Fibroblast of the aortic adventitia (primary cell): ENCODE data around the gene S100A1. TPM values are rescaled to one million over a fixed set of nuclear protein-coding genes. Genes with fewer than 3 reads are reported as not detected.
"Not testable (repeated sequence)": the region's sequence is repeated elsewhere in the genome, so short reads cannot be mapped to it uniquely, and the experiment has no call there.

Experiments
- DNase-seq: peaks from one replicate; pipeline ENCODE4 v3.0.0-alpha.2; 2010; ENCODE audit warnings: low read depth
- H3K4me3 ChIP-seq: 2 replicates; pipeline ENCODE4 v1.5.1; 2011; ENCODE audit warnings: low read depth, mild to moderate bottlenecking, control low read depth, low read length, moderate library complexity
- total RNA-seq: library from RNA; depleted of rRNA; stranded (reverse); fragments of >200 nt; gene quantifications from 2 replicates; pipeline ENCODE4 v1.2.3, GENCODE V29; 2012; ENCODE audit warnings: low replicate concordance
- TF ChIP-seq, protein P1 (sequence below): IDR thresholded peaks from 2 replicates; pipeline ENCODE4 v1.5.1; 2011; ENCODE audit warnings: mild to moderate bottlenecking, low read length, control low read depth, inconsistent platforms; ENCODE audit not compliant: insufficient read depth

Gene S100A1
- 0.54 and 2.9 TPM in 2 replicates for total RNA-seq

DNA sequence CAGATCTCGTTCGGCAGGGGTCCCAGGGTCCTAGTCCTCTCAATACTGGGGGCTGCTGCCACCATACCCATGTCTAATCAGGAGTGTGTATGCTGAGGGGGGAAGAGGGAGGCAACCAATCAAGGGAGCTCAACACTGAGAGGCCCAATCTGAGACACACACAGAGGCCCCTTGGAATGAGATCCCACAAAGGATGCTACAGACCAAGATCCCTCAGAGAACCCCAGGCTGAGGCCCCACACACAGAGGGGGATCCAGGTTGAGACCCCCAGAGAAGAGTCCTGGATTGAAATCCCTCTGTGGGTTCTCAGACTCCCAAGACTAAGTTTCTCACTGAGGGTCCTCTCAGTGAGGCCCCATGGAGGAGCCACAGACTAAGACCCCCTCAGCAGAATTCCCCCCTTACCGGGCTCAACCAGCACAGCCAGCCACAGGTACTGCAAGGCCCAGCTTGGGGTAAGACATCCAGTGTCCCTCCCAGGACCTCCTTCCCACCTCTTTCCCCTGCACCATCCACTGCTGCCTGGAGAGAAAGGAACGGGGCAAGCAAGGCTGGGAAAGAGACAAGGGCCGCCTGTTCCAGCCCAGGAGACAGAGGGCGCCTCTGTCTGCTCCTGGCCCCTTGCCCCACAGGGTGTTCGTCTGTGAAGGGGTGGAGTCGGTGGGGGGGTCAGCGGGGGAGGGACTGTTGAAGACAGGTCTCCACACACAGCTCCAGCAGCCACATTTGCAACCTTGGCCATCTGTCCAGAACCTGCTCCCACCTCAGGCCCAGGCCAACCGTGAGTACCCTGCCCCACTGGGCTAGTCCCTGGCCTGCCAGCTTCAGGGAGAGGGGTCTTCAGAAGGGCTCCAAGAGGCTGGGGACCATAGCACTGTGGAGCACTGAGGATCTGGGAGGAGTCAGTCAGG is at the start of gene S100A1:
Gene S100A1, plus strand, starts transcription at position 720 of the 912 bp plus-strand sequence. CDS start 2,088 bp downstream, outside the sequence.
- TF ChIP-seq, protein P1, sequence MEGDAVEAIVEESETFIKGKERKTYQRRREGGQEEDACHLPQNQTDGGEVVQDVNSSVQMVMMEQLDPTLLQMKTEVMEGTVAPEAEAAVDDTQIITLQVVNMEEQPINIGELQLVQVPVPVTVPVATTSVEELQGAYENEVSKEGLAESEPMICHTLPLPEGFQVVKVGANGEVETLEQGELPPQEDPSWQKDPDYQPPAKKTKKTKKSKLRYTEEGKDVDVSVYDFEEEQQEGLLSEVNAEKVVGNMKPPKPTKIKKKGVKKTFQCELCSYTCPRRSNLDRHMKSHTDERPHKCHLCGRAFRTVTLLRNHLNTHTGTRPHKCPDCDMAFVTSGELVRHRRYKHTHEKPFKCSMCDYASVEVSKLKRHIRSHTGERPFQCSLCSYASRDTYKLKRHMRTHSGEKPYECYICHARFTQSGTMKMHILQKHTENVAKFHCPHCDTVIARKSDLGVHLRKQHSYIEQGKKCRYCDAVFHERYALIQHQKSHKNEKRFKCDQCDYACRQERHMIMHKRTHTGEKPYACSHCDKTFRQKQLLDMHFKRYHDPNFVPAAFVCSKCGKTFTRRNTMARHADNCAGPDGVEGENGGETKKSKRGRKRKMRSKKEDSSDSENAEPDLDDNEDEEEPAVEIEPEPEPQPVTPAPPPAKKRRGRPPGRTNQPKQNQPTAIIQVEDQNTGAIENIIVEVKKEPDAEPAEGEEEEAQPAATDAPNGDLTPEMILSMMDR, result no peak
- DNase-seq, result no peak
- peak within 1 kb of the TSS; percentile 82 for H3K4me3 ChIP-seq

DNA sequence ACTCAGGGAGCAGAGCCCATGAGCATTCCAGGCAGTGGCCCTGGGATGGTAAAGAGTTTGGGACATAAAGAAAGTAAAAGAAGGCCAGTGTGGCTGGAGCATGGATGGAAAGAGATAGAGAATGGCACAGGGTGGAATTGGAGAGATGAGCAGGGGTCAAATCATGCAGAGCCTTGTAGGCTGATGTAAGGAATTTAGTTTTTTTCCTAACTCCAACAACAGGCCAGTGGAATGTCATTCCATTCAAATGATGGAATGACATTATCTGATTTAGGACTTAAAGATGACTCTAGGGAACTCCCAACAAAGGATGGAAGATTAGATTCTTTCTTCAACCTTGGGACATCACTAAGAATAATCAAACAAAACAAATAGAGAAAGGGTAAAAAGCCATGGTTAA is 49.7 kb upstream of the S100A1 start:
- no peak overlapping the region for H3K4me3 ChIP-seq
- no peak for DNase-seq
- TF ChIP-seq, protein P1, result no peak

DNA sequence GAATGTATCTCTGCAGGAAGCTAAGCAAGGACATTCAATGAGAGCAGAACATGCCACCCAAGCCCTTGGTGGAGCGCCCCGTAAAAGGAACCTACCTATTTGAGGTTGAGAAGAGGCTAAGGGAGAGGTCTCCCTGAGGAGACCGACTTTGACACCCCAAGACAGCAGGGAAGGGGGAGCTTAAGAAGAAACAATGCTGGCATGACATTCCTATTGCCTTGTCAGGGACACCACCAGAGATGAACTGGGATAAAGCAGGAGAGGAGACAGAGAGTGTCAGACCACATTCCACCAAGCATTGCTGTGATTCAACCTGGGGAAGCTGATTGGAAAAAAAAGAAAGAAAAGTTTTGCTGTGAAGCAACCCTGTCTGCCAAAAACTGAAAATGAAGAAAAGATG is 49.3 kb upstream of the S100A1 start:
- DNase-seq, result no peak
- H3K4me3 ChIP-seq, result no peak overlapping the region
- TF ChIP-seq, protein P1, result no peak

DNA sequence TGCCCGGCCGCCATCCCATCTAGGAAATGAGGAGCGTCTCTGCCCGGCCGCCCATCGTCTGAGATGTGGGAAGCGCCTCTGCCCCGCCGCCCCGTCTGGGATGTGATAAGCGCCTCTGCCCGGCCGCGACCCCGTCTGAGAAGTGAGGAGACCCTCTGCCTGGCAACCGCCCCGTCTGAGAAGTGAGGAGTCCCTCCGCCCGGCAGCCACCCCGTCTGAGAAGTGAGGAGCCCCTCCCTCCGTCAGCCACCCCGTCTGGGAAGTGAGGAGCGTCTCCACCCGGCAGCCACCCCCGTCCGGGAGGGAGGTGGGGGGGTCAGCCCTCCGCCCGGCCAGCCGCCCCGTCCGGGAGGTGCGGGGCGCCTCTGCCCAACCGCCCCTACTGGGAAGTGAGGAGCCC is 45.4 kb upstream of the S100A1 start:
- not testable (repeated sequence) for H3K4me3 ChIP-seq, DNase-seq

DNA sequence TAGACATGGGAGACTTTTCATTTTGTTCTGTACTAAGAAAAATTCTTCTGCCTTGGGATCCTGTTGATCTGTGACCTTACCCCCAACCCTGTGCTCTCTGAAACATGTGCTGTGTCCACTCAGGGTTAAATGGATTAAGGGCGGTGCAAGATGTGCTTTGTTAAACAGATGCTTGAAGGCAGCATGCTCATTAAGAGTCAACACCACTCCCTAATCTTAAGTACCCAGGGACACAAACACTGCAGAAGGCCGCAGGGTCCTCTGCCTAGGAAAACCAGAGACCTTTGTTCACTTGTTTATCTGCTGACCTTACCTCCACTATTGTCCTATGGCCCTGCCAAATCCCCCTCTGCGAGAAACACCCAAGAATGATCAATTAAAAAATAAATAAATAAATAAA is 44.7 kb upstream of the S100A1 start:
- not testable (repeated sequence) for DNase-seq, H3K4me3 ChIP-seq

DNA sequence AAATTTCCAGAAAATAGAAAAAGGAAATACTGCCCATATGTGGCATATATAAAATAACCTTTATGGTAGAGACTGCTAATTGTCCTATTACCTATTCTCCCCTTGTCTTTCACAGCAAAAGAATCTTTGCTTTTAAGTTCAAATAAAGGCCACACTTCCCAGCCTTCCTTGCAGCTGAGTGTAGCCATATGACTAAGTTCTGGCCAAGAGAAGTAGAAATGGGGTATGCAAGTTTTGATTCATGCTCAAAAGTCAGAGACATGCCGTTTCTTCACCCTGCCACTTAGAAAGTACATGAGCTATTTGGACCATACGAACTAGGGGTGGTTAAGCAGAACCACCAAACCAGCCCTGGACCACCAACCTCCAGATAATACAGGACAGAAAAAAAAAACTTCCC is 44.3 kb upstream of the S100A1 start:
- H3K4me3 ChIP-seq, result no peak overlapping the region
- TF ChIP-seq, protein P1, result no peak
- no peak for DNase-seq

DNA sequence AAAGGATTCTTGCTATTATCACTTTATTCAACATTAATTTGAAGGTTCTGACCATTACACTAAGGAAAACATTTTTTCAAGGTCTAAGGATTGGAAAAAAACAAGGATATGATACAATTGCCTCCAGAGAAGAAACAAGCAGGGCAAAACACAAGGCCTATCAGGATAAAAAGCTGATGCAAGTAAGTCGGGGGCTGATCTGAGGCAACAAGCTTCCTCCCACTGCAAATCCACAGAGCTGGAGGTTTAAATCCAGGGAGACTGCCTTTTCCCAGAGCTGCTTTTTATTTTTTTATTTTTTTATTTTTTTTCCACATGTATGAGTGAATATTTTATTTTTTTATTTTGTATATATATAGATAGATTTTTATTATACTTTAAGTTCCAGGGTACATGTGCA is 43.2 kb upstream of the S100A1 start:
- no peak overlapping the region for H3K4me3 ChIP-seq
- no peak for DNase-seq
- TF ChIP-seq, protein P1, result no peak

DNA sequence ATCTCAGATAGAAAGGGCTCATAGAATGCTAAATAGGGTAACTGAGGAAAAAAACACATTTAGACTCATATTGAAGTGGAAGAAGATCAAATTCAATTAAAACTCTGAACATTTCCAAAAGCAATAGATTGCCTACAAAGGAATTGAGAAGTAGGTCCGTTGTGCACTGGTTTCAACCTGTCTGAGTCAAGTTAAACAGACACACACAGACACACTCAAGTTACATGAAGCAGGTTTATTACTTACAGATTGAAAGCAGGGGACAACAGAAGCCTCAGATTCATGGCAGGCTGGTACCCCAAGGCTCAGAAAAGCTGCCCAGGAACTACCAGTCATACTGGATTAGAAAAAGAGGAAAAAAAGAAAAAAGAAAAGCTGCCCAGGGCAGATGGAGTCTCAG is 41.9 kb upstream of the S100A1 start:
- TF ChIP-seq, protein P1, result no peak
- H3K4me3 ChIP-seq, result no peak overlapping the region
- DNase-seq, result no peak
